NCI-H2107 (cell line): ENCODE measurements around the gene FAM168A.

ENCODE experiments used
- DNase-seq: peaks from one replicate; lab custom pipeline; 2025; lab: John Stamatoyannopoulos, UW

Gene FAM168A

GRCh38 chr11:73367482-73368024 lies 230.4 kb downstream of the FAM168A start:
- DNase-seq, result no peak

DNA sequence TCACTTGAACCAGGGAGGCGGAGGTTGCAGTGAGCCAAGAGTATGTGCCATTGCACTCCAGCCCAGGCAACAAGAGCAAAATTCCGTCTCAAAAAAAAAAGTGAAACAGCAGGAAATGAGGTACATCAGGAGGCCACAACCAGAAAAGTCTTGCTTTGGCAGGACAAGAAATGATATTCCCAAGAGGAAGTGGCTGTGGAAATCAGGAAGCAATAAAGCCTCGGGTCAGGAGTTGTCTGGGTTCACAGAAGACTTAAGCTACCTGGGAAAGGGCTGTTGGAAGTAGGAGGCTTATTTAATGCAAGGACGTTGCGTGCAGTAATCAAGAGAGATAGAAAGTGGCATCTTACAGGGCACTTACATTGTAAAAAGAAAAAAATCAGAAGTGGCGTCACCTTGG lies 231.0 kb downstream of the FAM168A start:
- DNase-seq, result no peak

- no peak for DNase-seq
Measured at GRCh38 chr11:73366265-73366610, 231.7 kb downstream of the FAM168A start.

- DNase-seq, result no peak
Measured at GRCh38 chr11:73365352-73366264, 232.3 kb downstream of the FAM168A start.

DNA sequence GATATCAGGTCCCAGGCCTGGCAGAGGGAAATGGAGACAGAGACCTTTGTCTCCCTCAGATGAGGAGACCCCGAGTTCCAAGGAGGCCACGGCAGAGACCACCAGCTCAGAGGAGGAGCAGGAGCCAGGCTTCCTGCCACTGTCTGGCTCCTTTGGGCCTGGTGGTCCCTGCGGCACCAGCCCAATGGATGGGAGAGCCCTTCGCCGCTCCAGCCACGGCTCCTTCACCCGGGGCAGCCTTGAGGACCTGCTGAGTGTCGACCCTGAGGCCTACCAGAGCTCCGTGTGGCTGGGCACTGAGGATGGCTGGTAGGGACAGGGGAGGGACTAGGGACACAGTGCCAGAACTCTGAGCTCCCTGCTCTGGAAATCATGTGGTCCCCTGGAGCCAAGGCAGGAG lies 234.8 kb downstream of the FAM168A start:
- DNase-seq, result no peak

- no peak for DNase-seq
Measured at GRCh38 chr11:73361953-73362776, 235.7 kb downstream of the FAM168A start.

DNA sequence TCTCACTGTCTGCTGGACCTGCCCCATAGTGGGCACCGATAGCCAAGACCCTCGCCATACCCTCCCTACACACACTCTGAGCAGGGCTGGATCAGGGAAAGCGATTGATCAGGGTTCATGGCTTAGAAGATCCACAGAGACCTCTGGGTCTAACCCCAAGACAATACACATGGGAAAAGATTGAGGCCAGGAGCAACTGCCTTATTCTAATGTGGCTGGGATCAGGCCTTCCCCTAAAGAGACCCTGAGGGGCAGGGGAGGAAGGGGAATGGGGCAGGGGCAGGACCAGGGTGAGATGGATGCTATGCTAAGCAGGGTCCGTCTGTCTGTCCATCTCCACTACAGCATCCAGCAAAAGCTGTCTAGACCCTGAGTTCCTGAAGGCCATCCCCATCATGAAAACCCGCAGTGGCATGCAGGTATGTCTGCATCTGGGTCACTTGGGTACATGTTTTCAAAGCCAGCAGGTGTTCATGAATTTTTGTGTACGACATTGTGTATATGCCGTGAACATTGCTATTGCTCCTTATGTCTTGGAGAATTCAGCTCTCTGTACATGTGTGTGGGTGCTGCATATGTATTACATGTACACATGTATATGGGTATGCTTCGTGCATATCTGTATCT lies 237.1 kb downstream of the FAM168A start:
- no peak for DNase-seq

DNA sequence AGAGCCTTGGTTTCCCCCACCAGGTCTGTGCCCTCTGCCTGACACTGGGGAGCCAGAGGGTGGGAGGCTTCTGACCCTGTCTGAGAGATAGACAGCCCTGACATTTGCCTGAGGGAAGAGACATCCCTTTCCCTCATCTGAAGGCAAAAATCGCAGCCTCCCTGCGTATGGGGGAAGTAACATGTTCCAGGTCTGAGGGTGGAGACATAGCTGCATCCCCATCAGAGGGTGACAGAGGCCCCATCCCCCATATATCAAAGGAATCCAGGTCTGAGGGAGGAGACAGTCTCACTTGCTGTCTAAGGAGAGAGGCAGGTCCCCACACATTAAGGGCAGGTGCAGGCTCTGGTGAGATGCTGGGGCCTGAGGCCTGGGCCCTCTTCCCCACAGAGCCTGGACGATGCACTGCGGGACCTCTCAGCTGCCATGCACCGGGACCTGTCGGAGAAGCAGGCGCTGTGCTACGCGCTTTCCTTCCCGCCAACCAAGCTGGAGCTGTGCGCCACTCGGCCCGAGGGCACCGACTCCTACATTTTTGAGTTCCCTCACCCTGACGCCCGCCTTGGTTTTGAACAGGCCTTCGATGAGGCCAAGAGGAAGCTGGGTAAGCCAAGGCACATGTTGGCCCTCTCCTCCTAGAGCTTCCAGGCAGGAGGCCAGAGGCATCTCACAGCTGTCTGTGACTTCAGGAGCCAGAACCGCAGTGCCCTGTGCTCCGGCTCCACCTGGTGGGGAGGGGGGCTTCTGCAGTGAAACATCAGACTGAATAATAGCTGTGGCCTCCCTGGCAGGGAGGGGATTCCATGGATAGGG lies 237.8 kb downstream of the FAM168A start:
- no peak for DNase-seq

DNA sequence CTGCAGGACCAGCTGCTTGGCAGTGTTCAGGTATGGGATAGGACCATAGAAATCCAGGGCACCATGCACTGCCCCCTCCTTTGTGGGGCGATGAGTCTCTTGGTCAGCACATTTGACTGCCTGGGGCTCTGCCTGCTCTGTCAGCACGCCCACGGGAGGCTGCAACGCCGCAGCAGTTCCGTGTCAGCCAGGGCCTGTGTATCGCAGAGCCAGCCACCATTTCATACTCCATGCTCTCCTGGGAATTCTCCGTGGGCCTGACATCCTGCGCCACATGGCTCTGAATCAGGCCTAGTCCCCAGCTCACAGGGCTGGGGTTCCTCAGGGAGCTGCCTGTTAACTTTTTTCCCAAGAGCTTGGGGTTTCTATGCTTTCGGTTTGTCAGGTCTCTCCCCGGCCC lies 238.6 kb downstream of the FAM168A start:
- no peak for DNase-seq

DNA sequence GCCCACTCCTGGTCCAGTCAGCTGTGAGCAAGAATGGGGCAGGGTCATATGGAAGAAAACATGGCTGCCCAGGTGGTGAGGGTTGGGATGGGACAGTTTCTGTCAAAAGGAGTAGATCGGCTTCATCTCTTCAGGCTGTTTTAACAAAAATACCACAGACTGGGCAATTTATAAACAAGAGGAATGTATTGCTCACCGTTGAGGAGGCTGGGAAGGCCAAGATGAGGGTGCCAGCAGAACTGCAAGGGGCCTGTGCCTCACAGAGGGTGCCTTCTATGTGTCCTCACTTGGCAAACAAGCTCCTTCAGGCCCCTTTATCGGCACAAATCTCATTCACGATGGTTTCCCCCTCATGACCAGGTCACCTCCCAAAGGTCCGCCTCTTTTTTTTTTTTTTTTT lies 239.8 kb downstream of the FAM168A start:
- DNase-seq, result no peak

DNA sequence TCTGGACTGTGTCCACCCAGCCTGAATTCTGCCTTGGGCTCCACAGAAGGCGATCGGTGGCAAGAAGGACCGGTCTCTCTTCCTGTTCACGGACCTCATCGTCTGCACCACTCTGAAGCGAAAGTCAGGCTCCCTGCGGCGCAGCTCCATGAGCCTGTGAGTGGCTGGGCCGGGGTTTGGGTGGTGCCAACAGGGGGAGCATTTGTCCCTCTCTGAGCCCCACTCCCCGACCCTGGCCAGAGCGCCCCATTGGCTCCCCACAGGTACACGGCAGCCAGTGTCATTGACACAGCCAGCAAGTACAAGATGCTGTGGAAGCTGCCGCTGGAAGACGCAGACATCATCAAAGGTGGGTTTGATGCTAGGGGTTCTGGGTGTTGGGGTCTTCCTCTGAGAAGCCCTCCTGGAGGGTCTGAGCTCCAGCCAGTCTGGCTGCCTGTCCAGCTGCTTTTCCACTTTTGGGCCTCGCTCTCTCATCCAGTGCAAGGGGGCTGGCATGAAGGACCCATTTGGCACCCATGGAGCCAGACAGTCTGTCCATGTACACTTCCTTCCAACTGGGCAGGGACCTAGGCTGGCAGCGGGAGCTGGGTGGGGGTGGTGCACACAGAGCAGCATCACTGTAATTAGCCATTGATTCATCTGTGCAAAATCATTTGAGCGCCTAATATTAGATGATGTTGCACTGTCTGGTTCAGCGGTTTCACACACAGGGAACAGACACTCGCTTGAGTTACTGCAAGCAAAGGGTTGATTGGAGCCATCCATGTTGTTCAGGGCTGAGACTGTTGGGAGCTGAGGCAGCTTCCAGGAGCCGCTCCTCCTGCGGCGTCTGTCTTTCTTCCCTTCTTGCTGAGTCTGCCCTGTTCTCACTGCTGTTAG lies 240.7 kb downstream of the FAM168A start:
- no peak for DNase-seq

DNA sequence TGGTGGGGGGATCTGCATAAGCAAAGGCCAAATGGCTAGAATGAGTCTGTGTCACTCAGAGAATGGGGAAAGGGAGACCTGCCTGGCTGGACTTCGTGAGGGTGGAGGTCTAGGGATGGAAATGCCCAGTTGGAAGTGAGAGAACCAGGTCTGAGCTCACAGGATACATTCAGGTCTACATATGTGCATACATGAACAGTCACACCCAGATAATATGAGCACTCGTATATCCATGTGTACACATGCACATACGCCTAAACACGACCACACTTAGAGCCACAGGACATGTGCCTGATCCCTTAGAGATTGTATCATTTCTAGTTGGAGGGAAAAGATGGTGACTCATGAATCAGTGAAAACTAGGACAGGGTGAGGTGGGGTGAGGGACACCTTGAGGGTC lies 242.8 kb downstream of the FAM168A start:
- DNase-seq, result no peak

- DNase-seq, result no peak
Measured at GRCh38 chr11:73353422-73353821, 244.5 kb downstream of the FAM168A start.

DNA sequence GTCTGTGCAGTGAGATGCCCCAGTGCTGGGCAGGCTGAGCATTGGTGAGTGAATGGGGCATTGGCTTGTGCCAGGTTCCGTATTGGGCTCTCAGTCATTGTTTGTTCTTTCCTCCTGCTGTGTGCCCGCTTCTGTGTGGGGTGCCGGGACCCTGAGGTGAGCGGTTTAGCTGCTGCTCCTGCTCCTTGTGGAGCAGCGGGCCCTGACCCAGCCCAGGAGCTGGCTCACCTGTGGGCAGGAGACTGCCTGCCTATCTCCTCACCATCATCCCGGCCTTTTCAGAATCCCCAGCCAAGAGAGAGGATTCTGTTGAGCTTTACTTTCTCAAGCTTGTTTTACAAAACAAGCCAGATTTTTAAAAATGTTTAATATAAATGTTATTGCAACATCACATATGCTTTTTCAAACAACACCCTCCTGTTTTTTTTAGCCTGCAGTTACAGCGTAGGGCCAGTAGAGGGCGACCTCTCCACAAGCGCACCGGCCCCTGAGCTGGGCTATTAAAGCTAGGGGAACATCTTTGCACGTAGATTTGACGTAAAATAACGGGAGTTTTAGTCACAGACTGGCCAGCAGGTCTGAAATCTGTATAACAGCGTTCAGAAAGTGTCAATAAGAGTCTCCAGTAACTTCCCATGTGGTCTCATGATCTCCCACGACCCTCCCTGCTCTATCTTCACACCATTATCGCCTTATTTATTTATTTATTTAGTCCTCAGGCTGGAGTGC lies 246.8 kb downstream of the FAM168A start:
- DNase-seq, result peak; percentile 41
